ENCODE measurements around the gene B3GNT7. TPM values are rescaled to one million over a fixed set of nuclear protein-coding genes. Genes with fewer than 3 reads are reported as not detected.

The B3GNT7 gene
- total and polyA plus RNA-seq, 12 donors = 0.72 to 61.7 (median 2.1) TPM

DNA sequence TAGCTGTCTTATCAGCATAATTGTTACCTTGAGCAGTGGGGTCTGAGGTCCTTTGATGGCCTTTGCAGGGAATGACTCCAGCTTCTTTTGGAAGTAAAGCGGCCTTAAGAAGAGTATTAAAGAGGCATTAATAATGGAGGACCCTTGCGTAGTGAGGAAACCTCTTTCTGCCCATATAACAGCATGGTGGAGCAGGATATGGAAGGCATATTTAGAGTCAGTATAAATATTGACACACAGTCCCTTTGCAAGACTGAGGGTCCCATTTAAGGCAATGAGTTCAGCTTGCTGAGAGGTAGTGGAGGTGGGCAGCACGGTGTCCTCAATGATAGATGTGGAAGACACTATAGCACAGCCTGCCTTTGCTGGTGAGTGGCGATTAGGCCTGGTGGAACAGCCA lies 36.1 kb downstream of the B3GNT7 start:
- WGBS, 2 donors = 97 to 98% methylated on average over 4 of the region's 4 CpGs
- H3K4me1 ChIP-seq = no peaks in the 10 kb centered on the region

GRCh38 chr2:231433990-231434389 lies 38.5 kb downstream of the B3GNT7 start:
- ATAC-seq = no peak

More for the DNA sequence above, 36.1 kb downstream of the B3GNT7 start:
- H3K9me3 ChIP-seq = no peaks in the 10 kb centered on the region
- ATAC-seq (no peak), DNase-seq (no peak)
- H3K36me3 ChIP-seq = no peaks in the 10 kb centered on the region
- H3K27ac ChIP-seq = no peak overlapping the region
- H3K27me3 ChIP-seq = no peaks in the 10 kb centered on the region
- intact Hi-C loops (cut with DNase I) = loop anchor here in 1 of 10 donors (1.0 kb wide), 1 partner anchor 11 kb away; no protein-coding TSS in a partner anchor
- H3K4me3 ChIP-seq = no peak overlapping the region
- no peak for TF ChIP-seq CTCF (IDR thresholded peaks at IDR 0.05)

DNA sequence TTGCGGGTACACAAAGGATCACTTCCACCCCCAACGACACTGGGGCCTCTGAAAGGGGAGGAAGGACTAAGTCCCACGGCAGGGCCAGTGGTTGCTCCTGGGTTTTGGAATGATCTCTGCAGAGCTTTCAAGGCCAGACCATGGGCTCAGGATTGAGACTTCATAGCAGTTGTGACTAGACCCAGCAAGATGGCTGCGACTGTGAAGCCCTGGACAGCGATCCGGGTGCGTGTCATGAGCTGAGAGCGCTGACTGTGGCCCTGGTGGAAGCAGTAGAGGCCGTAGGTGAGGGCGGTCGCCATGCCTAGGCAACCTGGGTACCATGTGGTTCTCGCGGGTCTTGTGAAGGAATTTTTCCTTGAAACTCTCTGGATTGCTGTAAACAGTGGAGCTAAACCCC lies 41.4 kb downstream of the B3GNT7 start:
- no peak for DNase-seq
- Histone ChIP-seq H3K36me3 (no peaks in the 10 kb centered on the region), H3K9me3 (no peaks in the 10 kb centered on the region), H3K4me1 (no peaks in the 10 kb centered on the region), H3K27ac (no peak overlapping the region), H3K4me3 (no peak overlapping the region), H3K27me3 (no peaks in the 10 kb centered on the region)
- TF ChIP-seq CTCF (IDR thresholded peaks at IDR 0.05) = no peak
- no peak for ATAC-seq
- 91 to 95% methylated on average over 13 of the region's 13 CpGs for WGBS, 2 donors
- intact Hi-C loops (cut with DNase I) = no loop called here

More at GRCh38 chr2:231433990-231434389, 38.5 kb downstream of the B3GNT7 start:
- TF ChIP-seq CTCF (IDR thresholded peaks at IDR 0.05) = no peak
- H3K9me3 ChIP-seq = no peaks in the 10 kb centered on the region
- DNase-seq = no peak
- intact Hi-C loops (cut with DNase I) = no loop called here
- WGBS, 2 donors = 73 to 80% methylated on average over 8 of the region's 8 CpGs
- H3K27me3 ChIP-seq = no peaks in the 10 kb centered on the region
- H3K36me3 ChIP-seq = no peaks in the 10 kb centered on the region
- no peaks in the 10 kb centered on the region for H3K4me1 ChIP-seq
- H3K27ac ChIP-seq = no peak overlapping the region
- H3K4me3 ChIP-seq = no peak overlapping the region

GRCh38 chr2:231449503-231450054 lies 54.1 kb downstream of the B3GNT7 start:
- Histone ChIP-seq H3K4me3 (no peak overlapping the region), H3K4me1 (no peaks in the 10 kb centered on the region), H3K36me3 (peaks cover 0 to 25% (median 15%) of the 10 kb centered on the region in 9 donors), H3K27ac (no peak overlapping the region), H3K9me3 (no peaks in the 10 kb centered on the region), H3K27me3 (no peaks in the 10 kb centered on the region)
- TF ChIP-seq CTCF (IDR thresholded peaks at IDR 0.05) = no peak
- no peak for DNase-seq
- intact Hi-C loops (cut with DNase I) = loop anchor here in 8 of 10 donors (5.0 to 10.0 kb wide), 7 partner anchors 222 to 622 kb away; no protein-coding TSS in a partner anchor
- WGBS, 2 donors = 92% methylated on average over 4 of the region's 4 CpGs
- ATAC-seq = no peak
